Measurements from ENCODE around the gene ZG16B. TPM values are rescaled to one million over a fixed set of nuclear protein-coding genes. Genes with fewer than 3 reads are reported as not detected.

Gene ZG16B
- total and polyA plus RNA-seq, 2 of the 8 experiments (the other 6 are each of a cell fraction or from before 2014, with no cell fraction given): 0.11 TPM; not detected in 1

- Histone ChIP-seq H3K4ac (replicated peaks; ENCODE audit: insufficient read length, low read depth, low read length) (no peak overlapping the region), H3K4me2 (ENCODE audit: insufficient read depth in 1 of 2, low read depth in 2 of 2, low read length in 2 of 2) (no peak overlapping the region), H3K18ac (ENCODE audit: extremely low read depth, low read length) (no peak overlapping the region), H2BK12ac (ENCODE audit: low read depth, low read length) (no peak overlapping the region), H2BK5ac (ENCODE audit: low read depth, low read length) (no peak overlapping the region), H3K4me3 (ENCODE audit: extremely low read depth in 1 of 4, insufficient read depth in 2 of 4, low read depth in 3 of 4, low read length in 4 of 4) (no peak overlapping the region), H3K9ac (replicated peaks in 1 of 4; ENCODE audit: extremely low read depth in 1 of 4, low read depth in 3 of 4, low read length in 3 of 4) (no peak overlapping the region), H3K27me3 (replicated peaks in 1 of 4; ENCODE audit: control insufficient read depth in 3 of 4, extremely low read depth in 1 of 4, insufficient read depth in 3 of 4, low read length in 3 of 4) (no peaks in the 10 kb centered on the region), H3K79me2 (ENCODE audit: control insufficient read depth in 1 of 2, insufficient read depth in 2 of 2, low read length in 2 of 2) (no peaks in the 10 kb centered on the region), H3K14ac (ENCODE audit: insufficient read length) (no peak overlapping the region), H2AFZ (ENCODE audit: low read length) (no peak overlapping the region), H3K23me2 (ENCODE audit: low read depth, low read length) (no peaks in the 10 kb centered on the region), H4K20me1 (replicated peaks in 1 of 2; ENCODE audit: control insufficient read depth in 1 of 2, insufficient read depth in 2 of 2, low read length in 2 of 2) (no peaks in the 10 kb centered on the region), H3K79me1 (ENCODE audit: low read depth, low read length) (no peaks in the 10 kb centered on the region), H2BK120ac (replicated peaks; ENCODE audit: low read depth, low read length) (no peak overlapping the region), H3K56ac (replicated peaks; ENCODE audit: insufficient read length, low read depth, low read length) (no peak overlapping the region), H2AK5ac (ENCODE audit: low read depth, low read length) (no peak overlapping the region), H2BK20ac (ENCODE audit: low read length) (no peak overlapping the region), H3K27ac (ENCODE audit: low read depth, low read length) (no peak overlapping the region), H3K23ac (ENCODE audit: insufficient read length) (no peak overlapping the region), H3K36me3 (ENCODE audit: control insufficient read depth in 2 of 4, insufficient read depth in 4 of 4, low read length in 3 of 4) (no peaks in the 10 kb centered on the region), H4K5ac (ENCODE audit: insufficient read length, low read depth, low read length) (no peak overlapping the region), H2BK15ac (ENCODE audit: low read length) (no peak overlapping the region), H3K4me1 (replicated peaks in 1 of 4; ENCODE audit: control insufficient read depth in 3 of 4, insufficient read depth in 4 of 4, low read length in 3 of 4) (no peaks in the 10 kb centered on the region), H3K9me3 (ENCODE audit: insufficient read depth in 2 of 2, low read depth in 1 of 2, low read length in 1 of 2) (no peaks in the 10 kb centered on the region), H4K91ac (replicated peaks; ENCODE audit: insufficient read length, low read length) (no peak overlapping the region), H4K8ac (ENCODE audit: extremely low read depth, insufficient read depth, low read length) (no peak overlapping the region; the same call in 1 of the 2 replicates)
- FAIRE-seq (no peak), DNase-seq (ENCODE audit: low read depth in 1 of 2, low spot score in 2 of 2) (no peak)
- 79% methylated on average over 14 of the region's 14 CpGs; no CpG with 5 or more reads in 1 of the 2 experiments for WGBS, 2 experiments (ENCODE audit: extremely low coverage in 1 of 2, insufficient coverage in 1 of 2, insufficient read length in 1 of 2, insufficient replicate concordance in 2 of 2, low coverage in 1 of 2, low lambda C conversion rate in 2 of 2, missing lambda C conversion rate in 1 of 2)
- ChIA-PET CTCF (ENCODE audit: partially characterized antibody) (interaction anchor here (0.6 to 0.7 kb wide), 2 partner anchors 94 to 132 kb away, joined by 3 to 4 read pairs; no protein-coding TSS in a partner anchor), POLR2A (ENCODE audit: partially characterized antibody) (no interaction called here)
- TF ChIP-seq SUZ12 (IDR thresholded peaks at IDR 0.05; ENCODE audit: low read length): no peak
- no peak for TF ChIP-seq KDM4A (IDR thresholded peaks at IDR 0.05; ENCODE audit: low read depth, low read length, severe bottlenecking)
- TF ChIP-seq SIX5 (IDR thresholded peaks at IDR 0.05; ENCODE audit: low read depth, low read length): no peak
- no peak for TF ChIP-seq CEBPB (IDR thresholded peaks at IDR 0.05; ENCODE audit: low read depth, low read length)
- TF ChIP-seq FOSL1 (IDR thresholded peaks at IDR 0.05; ENCODE audit: insufficient read depth, low read depth, low read length): no peak
- TF ChIP-seq JUND (IDR thresholded peaks at IDR 0.05; ENCODE audit: low read length): no peak
- no peak for TF ChIP-seq MAFK (IDR thresholded peaks at IDR 0.05; ENCODE audit: low read depth, low read length)
- no peak for TF ChIP-seq CREB1 (IDR thresholded peaks at IDR 0.05)
- TF ChIP-seq SAP30 (IDR thresholded peaks at IDR 0.05; ENCODE audit: insufficient read depth, insufficient replicate concordance, low read length): no peak
- no peak for TF ChIP-seq SP4 (IDR thresholded peaks at IDR 0.05; ENCODE audit: low read length)
These were observed 2.1 kb upstream of the ZG16B start for GRCh38 chr16:2827831-2828520.

All from H1 (cell line).